Measurements from ENCODE around the gene KCNT1. TPM values are rescaled to one million over a fixed set of nuclear protein-coding genes. Genes with fewer than 3 reads are reported as not detected.

Gene KCNT1
- total and polyA plus RNA-seq, 10 of the 15 experiments (the other 5 are each of a cell fraction or from before 2014, with no cell fraction given), result not detected

DNA sequence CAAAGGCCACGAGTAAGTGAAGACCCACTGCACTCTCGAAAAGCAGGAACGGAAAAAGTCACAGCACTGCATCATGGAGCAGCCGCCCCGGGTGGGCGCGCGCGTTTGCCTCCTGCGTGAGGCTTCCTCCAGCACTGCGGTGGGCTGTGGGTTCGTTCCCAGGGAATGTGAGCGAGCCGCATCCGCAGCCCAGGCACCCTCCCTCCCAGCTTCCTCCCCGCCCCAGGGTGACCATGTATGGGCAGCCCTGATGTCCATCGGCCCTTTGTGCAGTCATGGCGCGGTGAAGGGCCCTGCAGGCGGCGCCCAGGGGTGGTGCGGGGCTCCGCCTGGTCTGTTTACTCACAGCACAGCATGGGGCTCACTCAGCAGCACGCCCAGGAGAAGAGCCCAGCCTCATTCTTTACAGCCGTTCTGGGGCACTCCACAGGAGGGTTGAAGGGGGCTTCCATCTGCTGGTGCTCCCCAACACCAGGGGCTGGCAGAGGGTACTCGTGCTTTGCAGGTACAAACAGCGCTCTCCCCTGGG, 32.7 kb downstream of the KCNT1 start:
- intact Hi-C loops (cut with micrococcal nuclease; ENCODE audit: unreplicated experiment), result no loop called here
- H3K4me3 ChIP-seq, result no peak overlapping the region
- ChIA-PET CTCF (no interaction called here), SMC1A (ENCODE audit: uncharacterized antibody, unreplicated experiment) (no interaction called here), POLR2A (no interaction called here), RAD21 (ENCODE audit: unreplicated experiment) (no interaction called here)
- DNase-seq (ENCODE audit: low read depth, low spot score) (no peak), ATAC-seq (no peak), FAIRE-seq (no peak)
- no peak overlapping the region for H3K9ac ChIP-seq (ENCODE audit: control insufficient read depth, insufficient read depth, low read length)
- no peaks in the 10 kb centered on the region for H3K79me2 ChIP-seq (ENCODE audit: control insufficient read depth, insufficient read depth, low read length)
- no TSS peak for BruUV-seq (replicated peaks)
- H3K36me3 ChIP-seq (ENCODE audit: control insufficient read depth in 2 of 2, insufficient read depth in 2 of 2, low read length in 1 of 2), result no peaks in the 10 kb centered on the region
- no peaks in the 10 kb centered on the region for H3K4me1 ChIP-seq (ENCODE audit: control insufficient read depth, insufficient read depth, low read length)
- TF ChIP-seq GATAD2B (conservative IDR thresholded peaks at IDR 0.05; ENCODE audit: low read depth) (no peak), CTCF (IDR thresholded peaks at IDR 0.05 in 2 of 3, conservative IDR thresholded peaks at IDR 0.05 in 1 of 3; ENCODE audit: control insufficient read depth in 2 of 3, extremely low read depth in 1 of 3, insufficient read depth in 1 of 3, low read depth in 3 of 3, low read length in 3 of 3) (no peak), BACH1 (IDR thresholded peaks at IDR 0.05; ENCODE audit: borderline replicate concordance) (no peak), JUND (IDR thresholded peaks at IDR 0.05; ENCODE audit: low read depth, low read length) (no peak)
- TF ChIP-seq, protein P1, sequence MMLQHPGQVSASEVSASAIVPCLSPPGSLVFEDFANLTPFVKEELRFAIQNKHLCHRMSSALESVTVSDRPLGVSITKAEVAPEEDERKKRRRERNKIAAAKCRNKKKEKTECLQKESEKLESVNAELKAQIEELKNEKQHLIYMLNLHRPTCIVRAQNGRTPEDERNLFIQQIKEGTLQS (IDR thresholded peaks at IDR 0.05; ENCODE audit: borderline replicate concordance, extremely low read depth, low read depth, low read length), result no peak
- in situ Hi-C loops (cut with MboI), result no loop called here
- no peaks in the 10 kb centered on the region; a peak in 1 of 4 replicates for H3K27me3 ChIP-seq (replicated peaks in 1 of 2; ENCODE audit: control insufficient read depth in 2 of 2, insufficient read depth in 2 of 2, low read length in 1 of 2)
- H2AFZ ChIP-seq (ENCODE audit: control insufficient read depth, low read depth, low read length), result no peak overlapping the region
- 55% methylated on average over 23 of the region's 27 CpGs for WGBS (ENCODE audit: insufficient coverage, insufficient replicate concordance, low lambda C conversion rate, missing lambda C conversion rate)
- H3K4me2 ChIP-seq (ENCODE audit: control insufficient read depth, insufficient read depth), result no peak overlapping the region
- no peaks in the 10 kb centered on the region; the same call in 2 of the 3 replicates for H3K9me3 ChIP-seq (replicated peaks; ENCODE audit: control insufficient read depth, insufficient read depth, low read length)
- H3K27ac ChIP-seq (ENCODE audit: control insufficient read depth, insufficient read depth), result no peak overlapping the region
- H4K20me1 ChIP-seq (ENCODE audit: control insufficient read depth, insufficient read depth), result no peaks in the 10 kb centered on the region

Data from GM12878 (cell line).